ENCODE measurements around the gene HSD3B2. TPM values are rescaled to one million over a fixed set of nuclear protein-coding genes. Genes with fewer than 3 reads are reported as not detected.

Gene HSD3B2
- total RNA-seq, 1 experiment from 2014 or later: 1.0 TPM

DNA sequence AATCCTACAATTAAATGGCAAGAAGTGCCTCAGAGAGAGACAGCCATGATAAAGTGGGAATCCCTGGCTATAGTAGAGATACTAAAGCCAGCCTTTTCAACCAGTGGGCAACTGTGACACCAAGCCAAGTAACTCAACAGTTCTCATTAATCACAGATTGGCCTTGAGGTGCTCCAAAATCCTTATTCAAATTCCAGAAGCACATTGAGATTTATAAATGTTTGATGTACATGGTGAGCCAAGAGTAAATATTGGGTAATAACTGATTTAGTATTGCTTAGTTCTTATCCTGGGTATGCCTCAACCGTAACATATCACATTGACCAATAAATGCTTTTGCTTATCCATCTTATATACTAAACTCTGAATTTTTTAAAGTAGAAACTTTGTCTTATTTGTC lies 29.3 kb upstream of the HSD3B2 start:
- Mint-ChIP-seq H3K27me3 (ENCODE audit: low read depth) (no peaks in the 10 kb centered on the region), H3K4me1 (peaks cover 9% of the 10 kb centered on the region), H3K9me3 (no peaks in the 10 kb centered on the region), H3K27ac (no peak overlapping the region), H3K4me3 (no peak overlapping the region), H3K36me3 (no peaks in the 10 kb centered on the region)
- ChIA-PET POLR2A (no interaction called here), CTCF (interaction anchor here (1.2 to 2.8 kb wide), 2 partner anchors 13 to 110 kb away, joined by 5 to 16 read pairs; no protein-coding TSS in a partner anchor)
- no peak for TF ChIP-seq ESRRA (CRISPR knock-in tag; IDR thresholded peaks at IDR 0.05; ENCODE audit: borderline replicate concordance)
- TF ChIP-seq GABPB1 (CRISPR knock-in tag; IDR thresholded peaks at IDR 0.05): no peak
- TF ChIP-seq MYBL2 (CRISPR knock-in tag; IDR thresholded peaks at IDR 0.05): no peak
- TF ChIP-seq, protein P1, sequence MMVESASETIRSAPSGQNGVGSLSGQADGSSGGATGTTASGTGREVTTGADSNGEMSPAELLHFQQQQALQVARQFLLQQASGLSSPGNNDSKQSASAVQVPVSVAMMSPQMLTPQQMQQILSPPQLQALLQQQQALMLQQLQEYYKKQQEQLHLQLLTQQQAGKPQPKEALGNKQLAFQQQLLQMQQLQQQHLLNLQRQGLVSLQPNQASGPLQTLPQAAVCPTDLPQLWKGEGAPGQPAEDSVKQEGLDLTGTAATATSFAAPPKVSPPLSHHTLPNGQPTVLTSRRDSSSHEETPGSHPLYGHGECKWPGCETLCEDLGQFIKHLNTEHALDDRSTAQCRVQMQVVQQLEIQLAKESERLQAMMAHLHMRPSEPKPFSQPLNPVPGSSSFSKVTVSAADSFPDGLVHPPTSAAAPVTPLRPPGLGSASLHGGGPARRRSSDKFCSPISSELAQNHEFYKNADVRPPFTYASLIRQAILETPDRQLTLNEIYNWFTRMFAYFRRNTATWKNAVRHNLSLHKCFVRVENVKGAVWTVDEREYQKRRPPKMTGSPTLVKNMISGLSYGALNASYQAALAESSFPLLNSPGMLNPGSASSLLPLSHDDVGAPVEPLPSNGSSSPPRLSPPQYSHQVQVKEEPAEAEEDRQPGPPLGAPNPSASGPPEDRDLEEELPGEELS (CRISPR knock-in tag; IDR thresholded peaks at IDR 0.05): no peak
- TF ChIP-seq ZNF219 (CRISPR knock-in tag; IDR thresholded peaks at IDR 0.05; ENCODE audit: borderline replicate concordance): no peak
- TF ChIP-seq, protein P2, sequence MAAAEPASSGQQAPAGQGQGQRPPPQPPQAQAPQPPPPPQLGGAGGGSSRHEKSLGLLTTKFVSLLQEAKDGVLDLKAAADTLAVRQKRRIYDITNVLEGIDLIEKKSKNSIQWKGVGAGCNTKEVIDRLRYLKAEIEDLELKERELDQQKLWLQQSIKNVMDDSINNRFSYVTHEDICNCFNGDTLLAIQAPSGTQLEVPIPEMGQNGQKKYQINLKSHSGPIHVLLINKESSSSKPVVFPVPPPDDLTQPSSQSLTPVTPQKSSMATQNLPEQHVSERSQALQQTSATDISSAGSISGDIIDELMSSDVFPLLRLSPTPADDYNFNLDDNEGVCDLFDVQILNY (CRISPR knock-in tag; IDR thresholded peaks at IDR 0.05): no peak
- no peak for TF ChIP-seq ATF2 (CRISPR knock-in tag; IDR thresholded peaks at IDR 0.05; ENCODE audit: borderline replicate concordance, low read depth)
- TF ChIP-seq, protein P3, sequence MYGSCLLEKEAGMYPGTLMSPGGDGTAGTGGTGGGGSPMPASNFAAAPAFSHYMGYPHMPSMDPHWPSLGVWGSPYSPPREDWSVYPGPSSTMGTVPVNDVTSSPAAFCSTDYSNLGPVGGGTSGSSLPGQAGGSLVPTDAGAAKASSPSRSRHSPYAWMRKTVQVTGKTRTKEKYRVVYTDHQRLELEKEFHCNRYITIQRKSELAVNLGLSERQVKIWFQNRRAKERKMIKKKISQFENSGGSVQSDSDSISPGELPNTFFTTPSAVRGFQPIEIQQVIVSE (CRISPR knock-in tag; IDR thresholded peaks at IDR 0.05; ENCODE audit: borderline replicate concordance): no peak
- TF ChIP-seq HMGA2 (CRISPR knock-in tag; IDR thresholded peaks at IDR 0.05): no peak
- TF ChIP-seq SP1 (CRISPR knock-in tag; conservative IDR thresholded peaks at IDR 0.05): no peak
- ATAC-seq (no peak), DNase-seq (ENCODE audit: low spot score) (no peak)

DNA sequence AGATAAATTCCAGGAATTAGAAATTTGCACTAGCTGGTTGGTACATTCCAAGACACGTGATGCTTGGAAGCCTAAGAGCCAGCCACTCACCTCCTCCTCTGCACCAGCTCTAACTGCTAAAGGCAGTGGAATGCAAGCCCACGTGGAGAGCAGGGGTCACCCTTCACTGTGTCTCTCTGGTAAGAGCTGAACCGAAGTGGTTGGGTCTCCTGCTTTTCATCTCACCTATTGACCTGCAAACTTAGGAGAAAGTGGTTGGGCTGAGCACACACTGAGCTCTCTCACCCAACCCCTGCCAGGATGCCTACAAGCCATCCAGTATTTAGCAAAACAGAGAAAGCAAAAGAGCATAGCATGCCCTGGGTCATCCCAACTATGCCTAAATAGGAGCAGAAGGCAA lies 27.1 kb upstream of the HSD3B2 start:
- Mint-ChIP-seq H3K27ac (peak overlapping the region; percentile 17; the same call in 1 of the 2 replicates), H3K36me3 (no peaks in the 10 kb centered on the region), H3K27me3 (ENCODE audit: low read depth) (no peaks in the 10 kb centered on the region; the same call in 1 of the 2 replicates), H3K4me3 (no peak overlapping the region), H3K9me3 (no peaks in the 10 kb centered on the region), H3K4me1 (peaks cover 9% of the 10 kb centered on the region)
- ChIA-PET POLR2A (no interaction called here), CTCF (interaction anchor here (1.1 to 2.8 kb wide), 2 partner anchors 15 to 112 kb away, joined by 7 to 16 read pairs; no protein-coding TSS in a partner anchor)
- ATAC-seq: peak; percentile 89
- no peak for TF ChIP-seq ZSCAN18 (CRISPR knock-in tag; IDR thresholded peaks at IDR 0.05)
- TF ChIP-seq MXD4 (CRISPR knock-in tag; IDR thresholded peaks at IDR 0.05; ENCODE audit: borderline replicate concordance): no peak
- TF ChIP-seq, protein P4, sequence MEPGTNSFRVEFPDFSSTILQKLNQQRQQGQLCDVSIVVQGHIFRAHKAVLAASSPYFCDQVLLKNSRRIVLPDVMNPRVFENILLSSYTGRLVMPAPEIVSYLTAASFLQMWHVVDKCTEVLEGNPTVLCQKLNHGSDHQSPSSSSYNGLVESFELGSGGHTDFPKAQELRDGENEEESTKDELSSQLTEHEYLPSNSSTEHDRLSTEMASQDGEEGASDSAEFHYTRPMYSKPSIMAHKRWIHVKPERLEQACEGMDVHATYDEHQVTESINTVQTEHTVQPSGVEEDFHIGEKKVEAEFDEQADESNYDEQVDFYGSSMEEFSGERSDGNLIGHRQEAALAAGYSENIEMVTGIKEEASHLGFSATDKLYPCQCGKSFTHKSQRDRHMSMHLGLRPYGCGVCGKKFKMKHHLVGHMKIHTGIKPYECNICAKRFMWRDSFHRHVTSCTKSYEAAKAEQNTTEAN (CRISPR knock-in tag; IDR thresholded peaks at IDR 0.05): no peak
- TF ChIP-seq NFATC4 (CRISPR knock-in tag; IDR thresholded peaks at IDR 0.05): no peak
- TF ChIP-seq, protein P5, sequence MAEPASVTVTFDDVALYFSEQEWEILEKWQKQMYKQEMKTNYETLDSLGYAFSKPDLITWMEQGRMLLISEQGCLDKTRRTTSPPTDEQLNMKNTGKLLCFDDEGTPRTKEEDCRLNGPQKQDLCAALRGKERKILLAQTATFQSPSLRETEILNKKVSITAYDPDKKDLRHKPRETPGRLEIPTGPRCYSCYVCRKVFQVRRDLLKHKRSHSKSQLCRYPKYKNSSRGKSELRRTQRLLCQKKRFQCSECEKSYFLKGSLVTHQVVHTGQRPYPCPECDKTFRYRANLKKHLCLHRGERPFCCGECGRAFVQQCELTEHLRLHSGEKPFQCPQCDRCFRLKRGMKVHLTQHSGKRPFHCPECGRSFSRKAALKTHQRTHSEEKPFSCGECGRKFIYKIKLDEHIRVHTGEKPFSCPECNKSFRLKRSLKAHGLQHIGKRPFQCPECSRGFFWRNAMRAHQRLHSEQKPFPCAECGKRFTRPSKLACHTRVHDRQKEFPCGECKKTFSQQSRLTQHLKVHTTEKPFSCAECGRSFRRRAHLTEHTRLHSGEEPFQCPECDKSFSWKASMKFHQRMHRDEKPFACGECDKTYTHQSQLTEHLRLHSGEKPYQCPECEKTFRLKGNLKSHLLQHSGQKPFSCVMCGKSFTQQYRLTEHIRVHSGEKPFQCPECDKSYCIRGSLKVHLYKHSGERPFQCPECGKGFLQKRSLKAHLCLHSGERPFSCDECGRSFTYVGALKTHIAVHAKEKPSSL (CRISPR knock-in tag; conservative IDR thresholded peaks at IDR 0.05): no peak
- no peak for TF ChIP-seq ZNF263 (CRISPR knock-in tag; IDR thresholded peaks at IDR 0.05; ENCODE audit: low read depth)
- TF ChIP-seq ZNF232 (CRISPR knock-in tag; IDR thresholded peaks at IDR 0.05): no peak
- no peak for TF ChIP-seq CREB1 (CRISPR knock-in tag; IDR thresholded peaks at IDR 0.05)
- TF ChIP-seq, protein P6, sequence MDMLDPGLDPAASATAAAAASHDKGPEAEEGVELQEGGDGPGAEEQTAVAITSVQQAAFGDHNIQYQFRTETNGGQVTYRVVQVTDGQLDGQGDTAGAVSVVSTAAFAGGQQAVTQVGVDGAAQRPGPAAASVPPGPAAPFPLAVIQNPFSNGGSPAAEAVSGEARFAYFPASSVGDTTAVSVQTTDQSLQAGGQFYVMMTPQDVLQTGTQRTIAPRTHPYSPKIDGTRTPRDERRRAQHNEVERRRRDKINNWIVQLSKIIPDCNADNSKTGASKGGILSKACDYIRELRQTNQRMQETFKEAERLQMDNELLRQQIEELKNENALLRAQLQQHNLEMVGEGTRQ (CRISPR knock-in tag; IDR thresholded peaks at IDR 0.05): no peak
- TF ChIP-seq TEAD4 (CRISPR knock-in tag; IDR thresholded peaks at IDR 0.05): no peak
- no peak for TF ChIP-seq NFYB (CRISPR knock-in tag; conservative IDR thresholded peaks at IDR 0.05; ENCODE audit: low read depth)
- TF ChIP-seq EMX1 (CRISPR knock-in tag; IDR thresholded peaks at IDR 0.05): no peak
- peak; percentile 14 for DNase-seq (ENCODE audit: low spot score)

Data from WTC11 (cell line).